Vagina (tissue), 2 donors: ENCODE measurements around the gene ACTL6A. TPM values are rescaled to one million over a fixed set of nuclear protein-coding genes. Genes with fewer than 3 reads are reported as not detected.

Experiments
- DNase-seq, 2 donors: peaks; one replicate each; pipeline ENCODE4 v3.0.0-alpha.2; 2017; ENCODE audit errors: extremely low spot score in 2 of 2
- H3K27ac ChIP-seq: fragments of 200-600 bp; sonication (generic); one replicate; pipeline ENCODE4 v1.5.1; 2019
- H3K27me3 ChIP-seq: fragments of 200-600 bp; sonication (generic); one replicate; pipeline ENCODE4 v1.5.1; 2019
- H3K36me3 ChIP-seq, 2 donors: fragments of 200-600 bp; sonication (generic); one replicate each; pipeline ENCODE4 v1.5.1; 2017 to 2019
- H3K4me1 ChIP-seq: fragments of 200-600 bp; sonication (generic); one replicate; pipeline ENCODE4 v1.5.1; 2019
- H3K4me3 ChIP-seq, 2 donors: fragments of 200-600 bp; sonication (generic); 1 replicate in 1 of 2; 2 replicates in 1 of 2; pipeline ENCODE4 v1.5.1; 2016 to 2019
- H3K9me3 ChIP-seq: fragments of 200-600 bp; sonication (generic); one replicate; pipeline ENCODE4 v1.5.1; 2019
- POLR2A ChIP-seq, 2 donors: fragments of 450-650 bp; IDR thresholded peaks; one replicate each; pipeline ENCODE4 v1.6.1; 2017; ENCODE audit warnings: antibody characterized with exemption in 2 of 2, mild to moderate bottlenecking in 2 of 2, moderate library complexity in 2 of 2
- POLR2AphosphoS5 ChIP-seq, 2 donors: sonication (generic); formaldehyde crosslinking; IDR thresholded peaks; one replicate each; pipeline ENCODE4 v1.9.0; 2017; ENCODE audit warnings: antibody characterized with exemption in 2 of 2, mild to moderate bottlenecking in 2 of 2, low read depth in 1 of 2; ENCODE audit not compliant: insufficient read depth in 1 of 2
- intact Hi-C: fragments of 100-400 bp; cut with DNase I; formaldehyde crosslinking; loops from one replicate; pipeline ENCODE4 v1.15.1; 2023
- total RNA-seq: library from RNA; depleted of rRNA; stranded (reverse); fragments of >200 nt; gene quantifications from one replicate; pipeline ENCODE4 v1.2.3, GENCODE V29; 2016
- TF ChIP-seq, protein P1 (sequence below), 3 experiments: fragments of 450-650 bp in 2 of 3; fragments of 200-600 bp in 1 of 3; sonication (generic) in 1 of 3; IDR thresholded peaks; one replicate each; pipeline ENCODE4 v1.5.1; 2017 to 2019; ENCODE audit warnings: antibody characterized with exemption in 3 of 3, mild to moderate bottlenecking in 2 of 3, moderate library complexity in 2 of 3

ACTL6A gene
- total RNA-seq, 1 donor from 2014 or later, result 21.9 TPM

DNA sequence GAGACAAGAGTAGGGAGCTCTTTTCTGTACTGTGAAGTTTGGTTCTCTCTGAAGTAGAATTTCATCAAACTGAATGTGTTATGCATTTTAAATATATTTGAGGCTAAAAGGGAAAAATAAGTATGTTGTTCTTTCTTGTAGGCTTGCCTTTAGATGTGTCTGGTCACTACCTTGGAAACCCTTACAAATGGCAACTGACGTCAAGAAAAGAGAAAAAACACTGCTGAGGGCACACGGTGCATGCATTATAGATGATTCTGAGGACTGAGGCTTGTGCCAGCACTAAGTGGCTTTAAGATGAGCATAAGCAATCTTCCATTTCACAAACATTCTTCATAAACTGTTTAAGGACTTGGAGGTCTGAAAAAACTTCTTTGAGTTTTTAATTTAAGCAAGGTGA, 31.1 kb upstream of the ACTL6A start:
- TF ChIP-seq POLR2A (IDR thresholded peaks at IDR 0.05), result no peak
- TF ChIP-seq POLR2AphosphoS5 (IDR thresholded peaks at IDR 0.05; ENCODE audit: insufficient read depth in 1 of 2, low read depth in 1 of 2), result no peak
- TF ChIP-seq, protein P1, sequence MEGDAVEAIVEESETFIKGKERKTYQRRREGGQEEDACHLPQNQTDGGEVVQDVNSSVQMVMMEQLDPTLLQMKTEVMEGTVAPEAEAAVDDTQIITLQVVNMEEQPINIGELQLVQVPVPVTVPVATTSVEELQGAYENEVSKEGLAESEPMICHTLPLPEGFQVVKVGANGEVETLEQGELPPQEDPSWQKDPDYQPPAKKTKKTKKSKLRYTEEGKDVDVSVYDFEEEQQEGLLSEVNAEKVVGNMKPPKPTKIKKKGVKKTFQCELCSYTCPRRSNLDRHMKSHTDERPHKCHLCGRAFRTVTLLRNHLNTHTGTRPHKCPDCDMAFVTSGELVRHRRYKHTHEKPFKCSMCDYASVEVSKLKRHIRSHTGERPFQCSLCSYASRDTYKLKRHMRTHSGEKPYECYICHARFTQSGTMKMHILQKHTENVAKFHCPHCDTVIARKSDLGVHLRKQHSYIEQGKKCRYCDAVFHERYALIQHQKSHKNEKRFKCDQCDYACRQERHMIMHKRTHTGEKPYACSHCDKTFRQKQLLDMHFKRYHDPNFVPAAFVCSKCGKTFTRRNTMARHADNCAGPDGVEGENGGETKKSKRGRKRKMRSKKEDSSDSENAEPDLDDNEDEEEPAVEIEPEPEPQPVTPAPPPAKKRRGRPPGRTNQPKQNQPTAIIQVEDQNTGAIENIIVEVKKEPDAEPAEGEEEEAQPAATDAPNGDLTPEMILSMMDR (IDR thresholded peaks at IDR 0.05), result no peak
- Histone ChIP-seq H3K4me3 (no peak overlapping the region), H3K27me3 (no peaks in the 10 kb centered on the region), H3K27ac (no peak overlapping the region), H3K36me3 (no peaks in the 10 kb centered on the region), H3K4me1 (peaks cover 12% of the 10 kb centered on the region), H3K9me3 (no peaks in the 10 kb centered on the region)
- no peak for DNase-seq
- intact Hi-C loops, result no loop called here

DNA sequence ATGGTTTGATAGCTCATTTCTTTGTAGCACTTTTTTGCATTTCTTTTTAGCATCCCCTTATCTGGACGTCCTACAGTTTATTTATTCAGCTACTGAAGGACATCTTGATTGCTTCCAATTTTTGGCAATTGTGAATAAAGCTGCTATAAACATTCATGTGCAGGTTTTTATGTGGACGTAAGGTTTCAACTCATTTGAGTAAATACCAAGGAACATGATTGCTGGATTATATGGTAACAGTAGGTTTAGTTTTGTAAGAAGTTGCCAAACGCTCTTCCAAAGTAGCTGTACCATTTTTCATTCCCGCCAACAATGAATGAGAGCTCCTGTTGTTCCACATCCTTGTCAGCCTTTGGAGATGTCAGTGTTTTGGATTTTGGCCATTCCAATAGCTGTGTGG, 29.5 kb upstream of the ACTL6A start:
- Histone ChIP-seq H3K27me3 (no peaks in the 10 kb centered on the region), H3K4me3 (no peak overlapping the region), H3K27ac (no peak overlapping the region), H3K4me1 (no peaks in the 10 kb centered on the region), H3K36me3 (no peaks in the 10 kb centered on the region), H3K9me3 (no peaks in the 10 kb centered on the region)
- DNase-seq, result no peak
- TF ChIP-seq, protein P1 (IDR thresholded peaks at IDR 0.05), result no peak
- TF ChIP-seq POLR2AphosphoS5 (IDR thresholded peaks at IDR 0.05; ENCODE audit: insufficient read depth in 1 of 2, low read depth in 1 of 2) (no peak), POLR2A (IDR thresholded peaks at IDR 0.05) (no peak)
- intact Hi-C loops, result no loop called here

DNA sequence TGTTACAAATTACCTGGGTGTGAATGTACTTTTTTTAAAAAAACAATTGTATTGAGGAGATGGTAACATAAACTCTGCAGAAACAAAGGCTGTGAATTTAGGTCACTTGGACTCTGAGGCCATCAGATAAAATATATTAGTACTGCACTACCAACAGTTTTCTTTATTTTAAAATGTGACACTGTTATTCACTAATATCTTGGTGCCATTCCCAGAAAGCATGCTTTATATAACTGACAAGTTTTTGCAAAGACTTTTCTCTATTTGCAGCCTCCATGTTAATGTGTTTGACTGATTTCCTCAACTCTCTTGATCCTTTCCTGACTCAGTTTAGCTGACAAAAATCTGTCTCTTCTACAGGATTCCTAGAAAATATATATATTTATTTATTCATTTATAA, 26.5 kb upstream of the ACTL6A start:
- H3K27ac ChIP-seq, result no peak overlapping the region
- no peaks in the 10 kb centered on the region for H3K9me3 ChIP-seq
- H3K36me3 ChIP-seq, result no peaks in the 10 kb centered on the region
- intact Hi-C loops, result no loop called here
- DNase-seq, result no peak
- no peaks in the 10 kb centered on the region for H3K27me3 ChIP-seq
- no peaks in the 10 kb centered on the region for H3K4me1 ChIP-seq
- H3K4me3 ChIP-seq, result no peak overlapping the region
- TF ChIP-seq POLR2A (IDR thresholded peaks at IDR 0.05) (no peak), POLR2AphosphoS5 (IDR thresholded peaks at IDR 0.05; ENCODE audit: insufficient read depth in 1 of 2, low read depth in 1 of 2) (no peak)
- TF ChIP-seq, protein P1 (IDR thresholded peaks at IDR 0.05), result no peak

DNA sequence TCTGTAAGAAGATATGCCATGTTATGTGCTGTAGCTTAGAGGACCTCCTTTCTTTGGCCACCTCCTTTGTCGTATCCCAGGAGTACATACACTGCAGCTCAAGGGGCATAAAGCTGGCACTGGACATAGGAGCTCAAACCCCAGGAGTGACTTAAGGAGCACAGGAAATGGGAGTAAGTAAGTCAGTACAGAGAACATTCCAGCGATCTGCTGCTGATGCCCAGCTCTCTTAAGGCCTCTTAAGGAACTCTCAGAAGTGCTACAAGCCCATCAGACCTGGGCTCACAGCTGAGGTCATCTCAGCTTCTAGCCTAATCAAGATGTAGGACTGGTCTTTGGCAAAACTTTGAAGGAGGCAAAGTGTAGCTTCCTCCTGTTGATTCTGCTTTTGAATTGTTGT, 21.6 kb upstream of the ACTL6A start:
- Histone ChIP-seq H3K27me3 (no peaks in the 10 kb centered on the region), H3K4me1 (no peaks in the 10 kb centered on the region), H3K4me3 (no peak overlapping the region), H3K36me3 (no peaks in the 10 kb centered on the region), H3K27ac (no peak overlapping the region), H3K9me3 (no peaks in the 10 kb centered on the region)
- DNase-seq, result no peak
- no peak for TF ChIP-seq POLR2A (IDR thresholded peaks at IDR 0.05)
- TF ChIP-seq POLR2AphosphoS5 (IDR thresholded peaks at IDR 0.05; ENCODE audit: insufficient read depth in 1 of 2, low read depth in 1 of 2), result no peak
- intact Hi-C loops, result no loop called here

DNA sequence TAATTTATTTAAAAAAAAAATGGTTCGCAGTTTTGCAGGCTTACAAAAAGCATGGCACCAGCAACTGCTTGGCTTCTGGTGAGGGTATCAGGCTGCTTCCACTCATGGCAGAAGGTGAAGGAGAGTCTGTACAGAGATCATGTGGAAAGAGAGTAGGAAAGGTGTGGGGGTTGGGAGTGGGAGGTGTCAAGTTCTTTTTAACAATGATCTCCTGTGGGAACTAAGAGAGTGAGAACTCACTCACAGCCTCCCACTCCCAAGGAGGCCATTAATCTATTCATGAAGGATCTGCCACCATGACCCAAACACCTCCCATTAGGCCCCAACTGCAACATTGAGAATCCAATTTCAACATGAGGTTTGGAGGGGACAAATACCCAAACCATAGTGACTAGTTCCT, 21.1 kb upstream of the ACTL6A start:
- Histone ChIP-seq H3K36me3 (no peaks in the 10 kb centered on the region), H3K27ac (no peak overlapping the region), H3K27me3 (no peaks in the 10 kb centered on the region), H3K4me3 (no peak overlapping the region), H3K4me1 (no peaks in the 10 kb centered on the region), H3K9me3 (no peaks in the 10 kb centered on the region)
- intact Hi-C loops, result no loop called here
- TF ChIP-seq POLR2AphosphoS5 (IDR thresholded peaks at IDR 0.05; ENCODE audit: insufficient read depth in 1 of 2, low read depth in 1 of 2) (no peak), POLR2A (IDR thresholded peaks at IDR 0.05) (no peak)
- TF ChIP-seq, protein P1 (IDR thresholded peaks at IDR 0.05), result no peak
- DNase-seq, result no peak
